Left ventricle myocardium inferior (tissue), 1 donor: ENCODE measurements around the gene SLAMF1. TPM values are rescaled to one million over a fixed set of nuclear protein-coding genes. Genes with fewer than 3 reads are reported as not detected.

Source experiments
- DNase-seq: peaks from one replicate; pipeline ENCODE4 v3.0.0-alpha.2; 2020
- H3K27ac ChIP-seq: fragments of 200-600 bp; replicated peaks from 2 replicates; pipeline ENCODE4 v1.8.0; 2021
- H3K27me3 ChIP-seq: fragments of 200-600 bp; 2 replicates; pipeline ENCODE4 v1.8.0; 2021; ENCODE audit warnings: low read depth
- H3K36me3 ChIP-seq: fragments of 200-600 bp; 2 replicates; pipeline ENCODE4 v1.8.0; 2021
- H3K4me1 ChIP-seq: fragments of 200-600 bp; 2 replicates; pipeline ENCODE4 v1.8.0; 2021
- H3K4me3 ChIP-seq: fragments of 200-600 bp; 2 replicates; pipeline ENCODE4 v1.8.0; 2021; ENCODE audit warnings: mild to moderate bottlenecking, moderate library complexity
- H3K9me3 ChIP-seq: fragments of 200-600 bp; replicated peaks from 2 replicates; pipeline ENCODE4 v1.8.0; 2021
- intact Hi-C: fragments of 100-400 bp; cut with micrococcal nuclease; formaldehyde crosslinking; loops from one replicate; pipeline ENCODE4 v1.11.0; 2022
- total RNA-seq: library from RNA; stranded (reverse); fragmentation: NEBNext Ultra II Directional; extraction: Animal tissue kit (Norgen Biotek cat#: 25700); gene quantifications from one replicate; pipeline ENCODE4 v1.2.1, GENCODE V29; 2021
- TF ChIP-seq, protein P1 (sequence below): fragments of 200-600 bp; IDR thresholded peaks from 2 replicates; pipeline ENCODE4 v1.8.0; 2021; ENCODE audit warnings: antibody characterized with exemption, mild to moderate bottlenecking, borderline replicate concordance
- donor health status: DM: no; HTN: yes; CAD: no; lungs with severe emphysema.

Gene SLAMF1
- total RNA-seq, 1 donor from 2014 or later, result not detected

DNA sequence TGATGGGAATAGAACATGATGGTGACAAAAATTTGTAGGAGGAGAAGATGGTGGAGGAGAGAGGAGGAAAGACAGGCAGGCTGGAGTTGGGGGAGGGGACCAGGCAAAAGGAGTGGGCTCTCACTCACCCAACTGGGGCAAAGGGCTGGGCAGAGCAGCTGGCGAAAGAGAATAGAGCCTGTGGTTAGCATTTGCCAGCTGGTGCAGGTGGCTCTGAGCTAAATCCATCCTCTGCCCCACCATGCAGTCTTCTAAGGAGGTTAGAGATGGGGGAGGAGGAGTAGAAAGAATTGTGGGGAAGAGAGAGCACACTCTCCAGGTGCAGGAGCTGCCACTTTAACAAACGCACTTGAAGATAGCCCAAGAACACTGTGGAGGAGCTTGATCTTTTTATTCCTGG, 27.6 kb upstream of the SLAMF1 start:
- Histone ChIP-seq H3K36me3 (no peaks in the 10 kb centered on the region), H3K9me3 (peaks cover 5% of the 10 kb centered on the region), H3K4me1 (no peaks in the 10 kb centered on the region), H3K4me3 (no peak overlapping the region), H3K27ac (no peak overlapping the region), H3K27me3 (peaks cover 35% of the 10 kb centered on the region)
- TF ChIP-seq, protein P1, sequence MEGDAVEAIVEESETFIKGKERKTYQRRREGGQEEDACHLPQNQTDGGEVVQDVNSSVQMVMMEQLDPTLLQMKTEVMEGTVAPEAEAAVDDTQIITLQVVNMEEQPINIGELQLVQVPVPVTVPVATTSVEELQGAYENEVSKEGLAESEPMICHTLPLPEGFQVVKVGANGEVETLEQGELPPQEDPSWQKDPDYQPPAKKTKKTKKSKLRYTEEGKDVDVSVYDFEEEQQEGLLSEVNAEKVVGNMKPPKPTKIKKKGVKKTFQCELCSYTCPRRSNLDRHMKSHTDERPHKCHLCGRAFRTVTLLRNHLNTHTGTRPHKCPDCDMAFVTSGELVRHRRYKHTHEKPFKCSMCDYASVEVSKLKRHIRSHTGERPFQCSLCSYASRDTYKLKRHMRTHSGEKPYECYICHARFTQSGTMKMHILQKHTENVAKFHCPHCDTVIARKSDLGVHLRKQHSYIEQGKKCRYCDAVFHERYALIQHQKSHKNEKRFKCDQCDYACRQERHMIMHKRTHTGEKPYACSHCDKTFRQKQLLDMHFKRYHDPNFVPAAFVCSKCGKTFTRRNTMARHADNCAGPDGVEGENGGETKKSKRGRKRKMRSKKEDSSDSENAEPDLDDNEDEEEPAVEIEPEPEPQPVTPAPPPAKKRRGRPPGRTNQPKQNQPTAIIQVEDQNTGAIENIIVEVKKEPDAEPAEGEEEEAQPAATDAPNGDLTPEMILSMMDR, result no peak
- intact Hi-C loops, result no loop called here
- DNase-seq, result no peak

DNA sequence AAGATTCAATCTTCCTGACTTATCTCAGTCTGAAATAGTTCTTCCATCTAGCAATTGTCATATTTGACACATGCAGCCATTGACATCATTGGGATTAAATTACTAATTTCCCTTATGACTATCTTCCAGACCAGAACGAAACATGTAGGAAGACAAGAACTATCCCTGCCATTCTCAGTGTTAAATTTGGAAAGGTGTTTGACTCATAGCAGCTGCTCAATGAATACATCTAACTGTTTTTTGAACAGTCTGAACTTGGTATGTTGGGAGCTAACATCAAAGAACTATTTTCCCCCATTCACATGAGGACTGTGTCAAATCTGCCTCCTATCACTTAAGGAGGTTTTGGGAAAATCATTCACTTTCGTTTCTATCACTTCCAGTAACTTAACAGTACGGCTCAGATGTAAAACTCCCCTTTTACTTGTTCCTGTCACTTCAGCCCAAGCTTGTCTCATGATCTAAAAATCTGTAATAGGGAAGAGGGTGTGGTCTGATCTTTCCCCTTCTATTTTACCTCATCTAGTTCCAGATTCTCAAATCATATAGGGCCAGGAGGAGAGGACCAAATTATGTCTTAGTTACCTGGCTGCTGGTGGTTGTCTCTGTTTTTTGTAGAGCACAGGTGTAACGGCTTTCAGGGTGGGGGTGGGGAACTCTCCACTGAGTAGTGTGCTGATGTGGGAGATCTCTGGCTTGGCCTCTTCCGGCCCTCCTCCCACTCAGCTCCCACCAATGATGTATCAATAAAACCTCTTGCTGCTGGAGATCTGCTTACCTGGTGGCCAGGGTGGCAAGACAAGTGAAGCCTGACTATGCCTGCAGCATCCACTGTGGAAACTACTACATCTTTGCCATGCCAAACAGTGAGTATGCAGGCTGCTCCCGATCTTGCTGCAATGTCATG, 26.2 kb upstream of the SLAMF1 start:
- Histone ChIP-seq H3K9me3 (peaks cover 14% of the 10 kb centered on the region), H3K4me1 (no peaks in the 10 kb centered on the region), H3K27me3 (peaks cover 26% of the 10 kb centered on the region), H3K36me3 (no peaks in the 10 kb centered on the region), H3K4me3 (no peak overlapping the region), H3K27ac (no peak overlapping the region)
- intact Hi-C loops, result no loop called here
- no peak for DNase-seq
- TF ChIP-seq, protein P1, result no peak

DNA sequence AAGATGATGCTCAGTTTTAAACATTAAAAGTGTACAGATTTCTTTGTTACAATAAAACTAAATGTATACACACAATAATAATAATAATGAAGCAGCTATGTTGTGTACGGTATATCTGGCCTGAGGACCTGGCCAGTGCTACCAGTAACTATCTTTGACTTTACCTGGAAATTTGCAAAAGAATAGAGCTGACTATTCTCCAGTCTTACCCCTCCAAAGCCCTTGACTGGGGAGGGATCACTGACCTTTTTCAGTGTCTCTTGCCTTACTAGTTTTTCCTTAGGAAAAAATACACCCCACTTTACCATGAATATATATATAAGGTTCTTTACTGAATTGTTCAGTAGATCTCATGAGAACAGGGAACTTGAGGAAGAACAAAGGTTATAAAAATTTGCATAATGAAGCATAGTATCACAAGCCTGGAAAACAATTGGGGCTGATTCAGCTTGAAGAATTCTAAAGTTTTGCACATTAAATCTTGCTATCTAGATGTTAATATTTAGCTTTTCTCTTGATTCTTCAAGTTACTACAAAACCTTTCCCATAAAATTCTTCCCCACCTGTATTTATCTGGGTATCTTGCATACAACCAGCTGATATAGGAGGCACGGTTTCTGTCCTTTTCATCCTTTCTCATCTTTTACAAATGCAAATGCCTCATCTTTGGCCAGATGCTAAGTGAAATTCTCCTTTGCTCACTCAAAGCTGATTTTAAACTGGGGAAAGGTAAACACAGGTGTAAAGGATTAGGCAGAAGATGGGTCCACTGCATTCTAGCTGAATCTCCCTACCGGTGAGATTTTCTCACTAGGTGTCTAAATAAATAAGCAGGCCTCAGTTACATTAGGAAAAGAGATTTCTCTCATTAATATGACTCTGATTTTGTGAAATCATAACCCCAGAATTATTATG, 25.0 kb upstream of the SLAMF1 start:
- H3K4me1 ChIP-seq, result no peaks in the 10 kb centered on the region
- H3K4me3 ChIP-seq, result no peak overlapping the region
- TF ChIP-seq, protein P1, result no peak
- H3K9me3 ChIP-seq, result peaks cover 14% of the 10 kb centered on the region
- intact Hi-C loops, result no loop called here
- H3K27ac ChIP-seq, result no peak overlapping the region
- DNase-seq, result no peak
- peaks cover 20% of the 10 kb centered on the region for H3K27me3 ChIP-seq
- H3K36me3 ChIP-seq, result no peaks in the 10 kb centered on the region

DNA sequence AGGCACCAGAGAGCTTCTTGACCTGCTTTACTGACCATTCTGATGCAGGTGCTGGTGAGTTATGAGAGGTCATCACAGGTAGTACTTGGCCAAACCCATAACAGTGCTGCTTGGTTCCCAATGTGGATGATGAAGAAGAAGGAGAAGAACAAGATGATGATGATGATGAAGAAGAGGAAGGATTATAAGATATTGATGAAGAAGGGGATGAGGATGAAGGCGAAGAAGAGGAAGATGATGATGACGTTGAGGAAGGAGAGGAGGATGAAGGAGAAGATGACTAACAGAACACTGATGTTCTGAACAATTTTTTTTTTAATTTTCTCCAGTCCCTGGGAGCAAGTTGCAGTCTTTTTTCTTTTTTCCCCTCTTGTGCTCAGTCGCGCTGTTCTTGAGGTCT, 23.9 kb upstream of the SLAMF1 start:
- no peak for DNase-seq
- no peak overlapping the region for H3K4me3 ChIP-seq
- intact Hi-C loops, result no loop called here
- H3K27me3 ChIP-seq, result peaks cover 20% of the 10 kb centered on the region
- H3K27ac ChIP-seq, result no peak overlapping the region
- peaks cover 14% of the 10 kb centered on the region for H3K9me3 ChIP-seq
- TF ChIP-seq, protein P1, result no peak
- peaks cover 11% of the 10 kb centered on the region for H3K4me1 ChIP-seq
- no peaks in the 10 kb centered on the region for H3K36me3 ChIP-seq

DNA sequence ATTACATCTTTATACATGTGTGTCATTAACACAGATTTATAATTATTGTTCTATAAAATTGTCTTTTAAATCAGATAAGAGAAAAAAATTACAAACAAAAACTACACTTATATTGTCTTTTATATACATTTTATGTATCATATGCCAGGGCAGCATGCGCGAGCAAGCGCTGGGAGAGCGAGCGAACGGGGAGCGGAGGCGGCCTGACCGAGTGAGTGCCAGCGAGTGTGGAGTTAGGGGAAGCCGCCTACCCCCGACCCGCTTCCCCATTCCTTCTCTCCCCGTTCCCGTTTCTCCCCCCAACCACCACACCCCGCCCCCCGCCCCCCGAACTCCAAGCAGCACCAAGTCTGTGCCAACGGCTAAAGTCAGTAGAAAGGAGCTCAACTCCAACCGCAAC, 23.0 kb upstream of the SLAMF1 start:
- H3K9me3 ChIP-seq, result peaks cover 14% of the 10 kb centered on the region
- peaks cover 15% of the 10 kb centered on the region for H3K27me3 ChIP-seq
- H3K36me3 ChIP-seq, result no peaks in the 10 kb centered on the region
- no peak overlapping the region for H3K4me3 ChIP-seq
- no peak overlapping the region for H3K27ac ChIP-seq
- peaks cover 16% of the 10 kb centered on the region for H3K4me1 ChIP-seq
- DNase-seq, result no peak
- intact Hi-C loops, result no loop called here
- TF ChIP-seq, protein P1, result no peak
